Stomach smooth muscle (tissue), 2 donors: ENCODE measurements around the gene KLHL26.

Experiments
- H3K27ac ChIP-seq: one replicate; pipeline ENCODE4 v1.7.0; 2013; ENCODE audit warnings: mild to moderate bottlenecking, low read length, inconsistent platforms
- H3K27me3 ChIP-seq, 2 donors: one replicate each; pipeline ENCODE4 v1.7.0; 2013; ENCODE audit warnings: low read length in 2 of 2; ENCODE audit not compliant: insufficient read depth in 2 of 2, control insufficient read depth in 1 of 2
- H3K36me3 ChIP-seq, 2 donors: one replicate each; pipeline ENCODE4 v1.7.0; 2013; ENCODE audit warnings: low read length in 2 of 2; ENCODE audit not compliant: control insufficient read depth in 2 of 2, insufficient read depth in 2 of 2
- H3K4me1 ChIP-seq: one replicate; pipeline ENCODE4 v1.7.0; 2013; ENCODE audit warnings: low read length; ENCODE audit not compliant: control insufficient read depth, insufficient read depth
- H3K4me3 ChIP-seq, 2 donors: one replicate each; pipeline ENCODE4 v1.7.0; 2013; ENCODE audit warnings: low read length in 2 of 2
- H3K9ac ChIP-seq, 2 donors: one replicate each; pipeline ENCODE4 v1.7.0; 2013; ENCODE audit warnings: low read length in 2 of 2, mild to moderate bottlenecking in 1 of 2
- H3K9me3 ChIP-seq, 2 donors: one replicate each; pipeline ENCODE4 v1.7.0; 2013; ENCODE audit warnings: low read length in 2 of 2; ENCODE audit not compliant: control insufficient read depth in 2 of 2
- donor health status: healthy.
- donor health status: Pancreatic carcinoma.

KLHL26 gene

DNA sequence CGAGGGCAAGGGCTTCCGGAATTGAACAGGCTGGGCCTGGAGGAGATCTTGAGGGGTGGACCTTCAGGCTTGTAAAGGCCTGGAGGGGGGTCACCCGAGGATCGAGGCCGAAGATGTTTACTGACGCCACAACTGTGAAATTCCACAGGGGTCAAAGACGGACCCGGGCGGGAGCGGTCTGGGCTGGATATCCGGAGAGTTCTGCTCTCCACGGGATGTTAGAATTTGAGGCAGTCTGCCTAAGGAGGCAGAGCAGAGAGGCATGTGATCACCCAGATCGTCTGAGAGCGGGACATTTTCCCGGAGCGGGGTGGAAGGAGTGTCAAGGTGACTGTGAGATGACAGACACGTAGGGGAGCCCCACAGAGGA, 13.2 kb downstream of the KLHL26 start:
- H3K27ac ChIP-seq = peak overlapping the region; percentile 93
- H3K9me3 ChIP-seq = no peaks in the 10 kb centered on the region
- peak overlapping the region; percentile 5 to 67 for H3K4me3 ChIP-seq
- H3K27me3 ChIP-seq = no peaks in the 10 kb centered on the region
- peaks cover 0 to 2% of the 10 kb centered on the region in 2 donors for H3K36me3 ChIP-seq
- peaks cover 45% of the 10 kb centered on the region for H3K4me1 ChIP-seq
- H3K9ac ChIP-seq = peak overlapping the region; percentile 5 to 72

DNA sequence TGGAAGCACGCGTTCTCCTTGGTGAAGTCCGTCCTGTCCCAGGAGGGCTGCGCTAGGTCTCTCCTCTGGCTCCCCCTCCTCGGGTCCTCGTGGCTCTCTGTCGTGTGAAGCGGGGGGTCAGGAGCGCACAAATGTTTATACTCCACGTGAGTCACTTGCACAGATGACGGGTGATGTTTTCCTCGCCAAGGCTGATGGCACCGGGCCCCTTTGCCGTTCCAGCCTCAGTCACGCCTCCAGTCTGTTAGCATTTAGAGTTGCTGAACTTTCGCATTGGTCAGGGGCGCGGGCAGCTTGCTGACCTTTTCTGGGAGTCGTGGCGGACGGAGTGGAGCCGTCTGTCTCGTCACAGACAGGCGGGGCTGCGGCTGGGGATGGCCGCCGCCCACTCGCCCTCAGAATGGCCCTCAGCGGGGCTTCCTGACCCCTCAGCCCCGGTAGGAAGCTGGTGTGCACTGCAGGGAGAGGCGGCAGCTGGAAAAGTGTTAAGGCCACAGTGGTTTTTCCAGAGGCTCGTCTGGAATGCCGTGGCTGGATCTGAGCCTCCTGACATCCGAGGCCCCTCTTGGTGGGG, 13.7 kb downstream of the KLHL26 start:
- H3K9ac ChIP-seq = peak overlapping the region; percentile 18 to 72
- peaks cover 0 to 2% of the 10 kb centered on the region in 2 donors for H3K36me3 ChIP-seq
- no peaks in the 10 kb centered on the region for H3K9me3 ChIP-seq
- H3K27ac ChIP-seq = peak overlapping the region; percentile 93
- H3K4me1 ChIP-seq = peaks cover 45% of the 10 kb centered on the region
- H3K27me3 ChIP-seq = no peaks in the 10 kb centered on the region
- peak overlapping the region in 1 of 2 donors; percentile 67 for H3K4me3 ChIP-seq

DNA sequence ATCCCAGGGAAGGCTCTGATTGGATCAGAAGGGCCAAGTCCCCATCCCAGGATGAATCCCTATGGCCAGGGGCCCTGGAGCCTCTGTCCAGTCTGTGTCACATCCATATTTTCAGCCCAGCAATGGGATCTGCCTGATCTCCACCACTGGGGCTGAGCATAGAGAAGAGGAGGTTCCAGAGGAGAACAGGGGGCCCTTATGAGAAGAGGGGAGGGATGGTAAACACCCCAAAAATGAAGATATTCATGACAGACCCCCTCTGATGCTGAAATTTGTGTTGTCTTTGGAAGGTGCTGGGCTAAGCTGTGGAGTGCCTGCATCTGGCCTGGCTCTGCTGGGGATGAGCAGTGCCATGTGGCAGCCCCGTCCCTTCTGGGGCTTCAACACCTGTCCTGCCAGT, 14.5 kb downstream of the KLHL26 start:
- no peak overlapping the region for H3K4me3 ChIP-seq
- H3K9ac ChIP-seq = peak overlapping the region; percentile 18 to 42
- no peaks in the 10 kb centered on the region for H3K27me3 ChIP-seq
- peaks cover 0 to 2% of the 10 kb centered on the region in 2 donors for H3K36me3 ChIP-seq
- H3K27ac ChIP-seq = peak overlapping the region; percentile 93
- no peaks in the 10 kb centered on the region for H3K9me3 ChIP-seq
- peaks cover 45% of the 10 kb centered on the region for H3K4me1 ChIP-seq

DNA sequence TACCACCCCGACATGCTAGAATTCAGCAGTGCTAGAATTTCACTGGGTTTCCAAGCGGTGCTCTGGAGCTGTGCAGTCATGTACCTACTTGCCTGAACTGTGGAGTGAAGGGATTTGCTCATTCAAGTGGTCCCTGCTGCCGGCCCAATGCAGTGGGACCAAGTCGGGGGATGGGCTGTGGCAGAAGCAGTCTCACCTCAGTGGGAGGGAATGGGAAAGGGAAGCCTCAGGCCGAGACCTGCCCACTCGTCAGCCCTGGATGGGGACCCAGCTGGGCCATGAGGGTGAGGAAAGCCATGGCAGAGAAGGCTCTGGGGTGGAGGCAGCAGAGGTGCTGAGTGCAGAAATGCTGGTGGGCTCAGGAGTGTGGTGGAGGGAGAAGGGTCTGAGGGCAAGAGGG, 14.9 kb downstream of the KLHL26 start:
- H3K9ac ChIP-seq = no peak overlapping the region
- H3K36me3 ChIP-seq = peaks cover 0 to 2% of the 10 kb centered on the region in 2 donors
- H3K4me3 ChIP-seq = no peak overlapping the region
- no peaks in the 10 kb centered on the region for H3K27me3 ChIP-seq
- H3K9me3 ChIP-seq = no peaks in the 10 kb centered on the region
- H3K27ac ChIP-seq = peak overlapping the region; percentile 93
- peaks cover 45% of the 10 kb centered on the region for H3K4me1 ChIP-seq

DNA sequence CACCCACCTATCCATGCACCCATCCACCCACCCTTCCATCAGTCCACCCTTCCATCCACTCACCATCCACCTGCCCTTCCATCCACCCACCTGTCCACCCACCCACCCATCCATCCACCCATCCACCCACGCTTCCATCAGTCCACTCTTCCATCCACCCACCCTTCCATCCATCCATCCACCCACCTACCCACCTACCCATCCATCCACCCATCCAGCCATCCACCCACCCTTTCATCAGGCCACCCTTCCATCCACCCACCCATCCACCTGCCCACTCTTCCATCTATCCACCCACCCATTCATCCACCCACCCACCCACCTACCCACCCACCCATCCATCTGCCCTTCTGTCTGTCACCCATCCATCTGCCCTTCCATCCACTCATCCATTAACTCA, 17.0 kb downstream of the KLHL26 start:
- H3K27me3 ChIP-seq = no peaks in the 10 kb centered on the region
- no peaks in the 10 kb centered on the region for H3K9me3 ChIP-seq
- H3K4me1 ChIP-seq = peaks cover 58% of the 10 kb centered on the region
- no peak overlapping the region for H3K27ac ChIP-seq
- H3K36me3 ChIP-seq = no peaks in the 10 kb centered on the region
- H3K4me3 ChIP-seq = no peak overlapping the region
- H3K9ac ChIP-seq = no peak overlapping the region

DNA sequence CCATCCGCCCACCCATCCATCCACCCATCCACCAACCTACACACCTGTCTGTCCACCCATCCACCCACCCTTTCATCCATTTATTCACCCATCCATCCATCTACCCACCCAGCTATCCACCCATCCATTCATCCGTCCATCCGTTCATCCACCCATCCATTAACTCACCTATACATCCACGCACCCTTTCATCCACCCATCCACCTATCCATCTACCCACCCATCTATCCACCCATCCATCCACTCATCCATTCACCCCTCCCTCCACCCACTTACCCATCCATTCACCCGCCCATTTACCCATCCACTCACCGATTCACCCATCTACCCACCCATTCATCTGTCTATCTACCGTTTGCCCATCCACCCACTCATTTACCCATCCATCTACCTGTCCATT, 17.6 kb downstream of the KLHL26 start:
- no peak overlapping the region for H3K27ac ChIP-seq
- H3K4me3 ChIP-seq = no peak overlapping the region
- peaks cover 57% of the 10 kb centered on the region for H3K4me1 ChIP-seq
- H3K27me3 ChIP-seq = no peaks in the 10 kb centered on the region
- no peak overlapping the region for H3K9ac ChIP-seq
- no peaks in the 10 kb centered on the region for H3K36me3 ChIP-seq
- no peaks in the 10 kb centered on the region for H3K9me3 ChIP-seq

DNA sequence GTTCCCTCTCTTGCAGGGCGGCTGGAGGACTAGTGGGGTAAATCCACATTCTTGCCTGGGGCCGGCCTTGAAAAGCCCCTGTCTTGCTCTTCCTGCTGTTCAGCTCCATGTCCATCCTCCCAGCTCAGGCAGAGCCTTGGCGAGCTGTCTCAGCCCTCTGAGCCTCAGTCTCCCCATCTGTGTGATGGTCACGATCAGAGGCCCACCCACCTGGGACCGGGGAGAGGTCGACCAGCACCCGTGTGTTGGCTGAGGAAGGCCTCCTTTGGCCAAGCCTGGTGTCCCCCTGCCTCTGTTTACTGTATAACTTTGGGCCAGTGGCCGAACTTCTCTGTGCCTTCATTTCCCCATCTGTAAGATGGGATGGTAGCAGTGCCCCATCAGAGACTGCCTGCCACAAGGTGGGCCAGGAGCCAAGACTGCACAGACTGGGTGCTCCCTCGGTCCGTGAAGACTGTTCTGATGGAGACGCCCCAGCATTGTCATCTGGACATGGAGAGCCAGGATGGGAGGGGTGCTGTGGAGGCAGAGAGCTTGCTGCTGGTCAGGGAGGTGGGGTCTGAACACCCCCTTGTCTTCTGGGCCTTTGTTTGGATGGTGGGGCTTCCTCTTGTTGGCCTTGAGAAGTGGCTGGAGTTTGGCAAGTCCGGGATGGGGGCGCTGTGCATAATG, 18.5 kb downstream of the KLHL26 start:
- H3K4me1 ChIP-seq = peaks cover 51% of the 10 kb centered on the region
- H3K4me3 ChIP-seq = no peak overlapping the region
- no peak overlapping the region for H3K9ac ChIP-seq
- no peaks in the 10 kb centered on the region for H3K27me3 ChIP-seq
- no peak overlapping the region for H3K27ac ChIP-seq
- H3K9me3 ChIP-seq = no peaks in the 10 kb centered on the region
- H3K36me3 ChIP-seq = no peaks in the 10 kb centered on the region

DNA sequence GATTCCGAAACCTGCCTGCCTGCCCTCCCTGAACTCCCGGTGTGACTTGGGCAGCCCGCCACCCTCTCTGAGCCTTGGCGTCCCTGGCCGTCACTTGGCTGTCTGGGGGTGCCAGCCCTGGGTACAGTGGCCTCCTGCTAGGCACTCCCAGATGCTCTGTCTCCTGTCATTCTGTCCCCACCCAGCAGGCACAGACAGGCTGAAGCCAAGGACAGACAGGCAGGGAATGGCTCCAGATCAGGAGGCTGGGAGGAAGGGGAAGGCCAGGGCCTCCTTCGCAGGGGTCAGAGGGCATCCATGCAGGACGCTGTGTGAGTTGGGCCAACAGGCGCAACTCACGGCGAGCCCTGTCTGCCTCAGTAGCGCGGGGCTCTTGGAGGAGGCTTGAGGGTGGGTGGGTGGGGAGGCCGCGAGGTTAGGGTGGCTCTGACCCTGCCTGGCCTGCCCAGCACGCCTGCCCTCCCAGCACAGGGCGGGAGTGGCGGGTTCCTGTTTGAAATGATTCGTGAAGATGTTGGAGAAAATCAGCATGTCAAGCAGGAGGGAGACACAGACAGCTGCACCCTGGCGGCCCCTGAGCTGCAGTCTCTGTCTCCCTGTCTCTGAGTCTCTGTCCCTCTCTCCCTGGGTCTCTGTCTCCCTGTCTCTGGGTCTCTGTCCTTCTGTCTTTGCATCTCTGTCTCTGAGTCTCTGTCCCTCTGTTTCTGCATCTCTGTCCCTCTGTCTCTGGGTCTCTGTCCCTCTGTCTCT, 19.7 kb downstream of the KLHL26 start:
- H3K9me3 ChIP-seq = no peaks in the 10 kb centered on the region
- peaks cover 45% of the 10 kb centered on the region for H3K4me1 ChIP-seq
- no peaks in the 10 kb centered on the region for H3K27me3 ChIP-seq
- peaks cover 0 to 4% of the 10 kb centered on the region in 2 donors for H3K36me3 ChIP-seq
- H3K4me3 ChIP-seq = no peak overlapping the region
- H3K27ac ChIP-seq = no peak overlapping the region
- H3K9ac ChIP-seq = peak overlapping the region; percentile 42 to 60

DNA sequence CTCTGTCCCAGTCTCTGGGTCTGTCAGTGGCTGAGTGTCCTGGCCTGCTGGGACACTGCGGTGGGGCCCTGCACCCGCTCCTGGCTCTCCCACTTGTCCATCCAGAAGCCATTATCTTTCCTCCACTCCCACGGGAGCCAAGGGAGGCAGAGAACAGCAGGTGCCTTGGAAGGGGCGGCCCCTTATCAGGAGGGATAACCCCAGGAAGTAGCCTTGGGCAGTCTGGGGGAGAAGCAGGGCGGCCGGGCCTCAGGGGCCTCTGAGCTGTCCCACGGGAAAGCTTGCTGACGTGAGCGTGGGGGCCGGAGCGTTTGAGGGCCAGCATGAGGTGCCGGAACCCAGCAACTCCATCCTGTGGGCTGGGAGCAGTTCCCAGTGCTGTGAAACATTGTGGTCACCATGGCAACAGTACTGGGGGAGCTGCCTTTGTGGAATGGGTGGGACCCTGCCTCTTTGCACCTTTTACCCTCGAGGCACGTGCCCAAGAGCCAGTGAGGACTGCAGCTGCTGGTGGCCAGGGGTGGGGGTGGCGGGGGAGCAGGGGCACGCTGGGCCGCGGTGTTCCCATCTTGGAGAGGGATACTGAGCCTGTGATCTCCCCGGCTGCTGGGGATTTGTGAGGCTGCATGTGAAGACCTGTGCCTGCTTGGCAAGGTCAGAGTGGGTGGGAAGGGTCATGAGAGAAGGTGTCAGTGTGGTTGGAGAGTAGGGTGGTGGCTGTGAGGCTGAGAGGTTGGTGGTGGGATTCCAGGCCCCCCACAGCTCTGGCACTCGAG, 20.9 kb downstream of the KLHL26 start:
- Histone ChIP-seq H3K9ac (peak overlapping the region in 1 of 2 donors; percentile 60), H3K4me3 (no peak overlapping the region), H3K4me1 (peaks cover 44% of the 10 kb centered on the region), H3K9me3 (peaks cover 0 to 3% of the 10 kb centered on the region in 2 donors), H3K36me3 (peaks cover 0 to 8% of the 10 kb centered on the region in 2 donors), H3K27ac (peak overlapping the region; percentile 58), H3K27me3 (no peaks in the 10 kb centered on the region)

DNA sequence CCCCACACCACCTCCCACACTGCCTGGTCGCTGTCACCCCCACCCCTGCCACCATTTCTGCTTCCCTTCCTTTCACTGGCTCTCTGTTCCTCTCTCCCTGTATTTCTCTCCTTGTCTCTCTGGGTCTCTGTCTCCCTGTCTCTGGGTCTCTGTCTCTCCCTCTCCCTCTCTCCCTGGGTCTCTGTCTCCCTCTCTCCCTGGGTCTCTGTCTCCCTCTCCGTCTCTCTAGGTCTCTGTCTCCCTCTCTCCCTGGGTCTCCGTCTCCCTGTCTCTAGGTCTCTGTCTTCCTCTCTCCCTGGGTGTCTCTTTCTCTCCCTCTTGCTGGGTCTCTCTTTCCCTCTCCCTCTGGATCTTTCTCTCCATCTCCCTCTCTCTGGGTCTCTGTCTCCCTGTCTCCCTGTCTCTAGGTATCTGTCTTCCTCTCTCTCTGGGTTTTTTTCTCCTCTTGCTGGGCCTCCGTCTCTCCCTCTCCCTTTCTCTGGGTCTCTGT, 21.6 kb downstream of the KLHL26 start:
- H3K4me3 ChIP-seq = no peak overlapping the region
- no peaks in the 10 kb centered on the region for H3K27me3 ChIP-seq
- H3K4me1 ChIP-seq = peaks cover 51% of the 10 kb centered on the region
- H3K27ac ChIP-seq = peak overlapping the region; percentile 58
- H3K36me3 ChIP-seq = peaks cover 0 to 8% of the 10 kb centered on the region in 2 donors
- peaks cover 0 to 3% of the 10 kb centered on the region in 2 donors for H3K9me3 ChIP-seq
- H3K9ac ChIP-seq = peak overlapping the region; percentile 33 to 36
